Psoas muscle (tissue), 8 donors: ENCODE data around the gene SPACA1. TPM values are rescaled to one million over a fixed set of nuclear protein-coding genes. Genes with fewer than 3 reads are reported as not detected.

Source experiments
- ATAC-seq, 4 donors: fragments of 200-7000 bp; cut with Tn5 transposase; one replicate each; pipeline ENCODE4 v1.9.1; 2020; ENCODE audit warnings: moderate library complexity in 3 of 4, mild to moderate bottlenecking in 2 of 4
- DNase-seq, 2 donors: peaks; one replicate each; pipeline ENCODE4 v3.0.0-alpha.2; 2020
- H3K27ac ChIP-seq: fragments of 200-600 bp; one replicate; pipeline ENCODE4 v1.8.0; 2022
- H3K27me3 ChIP-seq, 3 donors: fragments of 200-600 bp in 1 of 3; one replicate each; pipeline versions ENCODE4 v1.6.1 to v1.8.0; 2013 to 2022; ENCODE audit warnings: low read length in 2 of 3, mild to moderate bottlenecking in 2 of 3, moderate library complexity in 1 of 3; ENCODE audit not compliant: insufficient read depth in 3 of 3
- H3K36me3 ChIP-seq, 2 donors: fragments of 200-600 bp in 1 of 2; one replicate each; pipeline versions ENCODE4 v1.6.1 to v1.8.0; 2013 to 2022; ENCODE audit warnings: low read depth in 1 of 2, mild to moderate bottlenecking in 1 of 2, moderate library complexity in 1 of 2; ENCODE audit not compliant: insufficient read depth in 1 of 2
- H3K4me1 ChIP-seq: fragments of 200-600 bp; one replicate; pipeline ENCODE4 v1.8.0; 2022
- H3K4me3 ChIP-seq: fragments of 200-600 bp; one replicate; pipeline ENCODE4 v1.8.0; 2022; ENCODE audit warnings: mild to moderate bottlenecking
- H3K9me3 ChIP-seq: fragments of 200-600 bp; one replicate; pipeline ENCODE4 v1.8.0; 2022
- CTCF ChIP-seq: fragments of 200-600 bp; IDR thresholded peaks from one replicate; pipeline ENCODE4 v1.8.0; 2022; ENCODE audit warnings: antibody characterized with exemption
- WGBS, 3 donors: extraction: QIAGEN DNeasy Blood & Tissue Kit; methylation state at CpG; one replicate each; pipeline versions ENCODE4 v1.1.6 to v1.1.7; 2013; 5-methylcytosine and 5-hydroxymethylcytosine counted together
- intact Hi-C, 2 donors: fragments of 100-400 bp; cut with DNase I; formaldehyde crosslinking; loops; one replicate each; pipeline versions ENCODE4 v1.11.0 to v1.14.2; 2022
- polyA plus RNA-seq, 3 donors: library from polyadenylated mRNA; stranded (reverse); fragments of 200-250 nt; gene quantifications; one replicate each; pipeline ENCODE4 v1.2.3, GENCODE V29; 2013
- total RNA-seq, 4 donors: library from RNA; stranded (reverse); fragmentation: NEBNext Ultra II Directional in 2 of 4; extraction: Animal tissue kit (Norgen Biotek cat#: 25700) in 2 of 4; gene quantifications; one replicate each; pipeline versions ENCODE4 v1.2.1 to v1.2.4, GENCODE V29; 2021 to 2023
- donor health status: healthy with polysubstance abuse.
- donor health status: DM: no; HTN: no; CAD: no; lungs with moderate emphysema.
- donor health status: Bipolar disorder and iron deficiency.
- donor health status: healthy.
- donor health status: DM: yes; HTN: yes; CAD: no.
- donor health status: DM: no; HTN: no; CAD: no.
- donor health status: DM: no; HTN: no; CAD: no.
- donor health status: DM: yes; HTN: yes; CAD: no.

SPACA1 gene
- total and polyA plus RNA-seq, 7 donors, result not detected

- Histone ChIP-seq H3K27ac (no peak overlapping the region), H3K4me3 (no peak overlapping the region), H3K36me3 (no peaks in the 10 kb centered on the region), H3K4me1 (no peaks in the 10 kb centered on the region), H3K27me3 (peaks cover 0 to 3% (median 0%) of the 10 kb centered on the region in 3 donors), H3K9me3 (no peaks in the 10 kb centered on the region)
- ATAC-seq (no peak), DNase-seq (no peak)
- no peak for TF ChIP-seq CTCF
- intact Hi-C loops, result no loop called here
- 58 to 67% (median 62%) methylated on average over 5 of the region's 5 CpGs for WGBS, 3 donors
Observed at GRCh38 chr6:88111991-88112390, 64.3 kb downstream of the SPACA1 start.

- Histone ChIP-seq H3K36me3 (no peaks in the 10 kb centered on the region), H3K27ac (no peak overlapping the region), H3K4me3 (no peak overlapping the region), H3K9me3 (no peaks in the 10 kb centered on the region), H3K27me3 (peaks cover 1 to 6% (median 3%) of the 10 kb centered on the region in 3 donors), H3K4me1 (no peaks in the 10 kb centered on the region)
- ATAC-seq (no peak), DNase-seq (no peak)
- no peak for TF ChIP-seq CTCF
- intact Hi-C loops, result no loop called here
- 22 to 30% (median 27%) methylated on average over 2 of the region's 2 CpGs for WGBS, 3 donors
Observed at GRCh38 chr6:88114838-88115237, 67.2 kb downstream of the SPACA1 start.

- Histone ChIP-seq H3K4me3 (no peak overlapping the region), H3K4me1 (no peaks in the 10 kb centered on the region), H3K27me3 (peaks cover 1 to 6% (median 3%) of the 10 kb centered on the region in 3 donors), H3K36me3 (no peaks in the 10 kb centered on the region), H3K27ac (no peak overlapping the region), H3K9me3 (no peaks in the 10 kb centered on the region)
- no peak for TF ChIP-seq CTCF
- DNase-seq (no peak), ATAC-seq (no peak)
- 37 to 64% (median 38%) methylated on average over 2 of the region's 2 CpGs for WGBS, 3 donors
- intact Hi-C loops, result no loop called here
Observed at GRCh38 chr6:88115307-88115706, 67.7 kb downstream of the SPACA1 start.

GRCh38 chr6:88116276-88116675 is 68.6 kb downstream of the SPACA1 start:
- Histone ChIP-seq H3K4me3 (no peak overlapping the region), H3K9me3 (no peaks in the 10 kb centered on the region), H3K27me3 (peaks cover 1 to 6% (median 3%) of the 10 kb centered on the region in 3 donors), H3K27ac (no peak overlapping the region), H3K36me3 (no peaks in the 10 kb centered on the region), H3K4me1 (no peaks in the 10 kb centered on the region)
- WGBS, 3 donors, result 57 to 67% (median 65%) methylated on average over 3 of the region's 3 CpGs
- no peak for DNase-seq
- intact Hi-C loops, result no loop called here
- no peak for ATAC-seq
- no peak for TF ChIP-seq CTCF

Other genes with a start within 250 kb of the SPACA1 start
- 1 to 10 TPM in 3 of 4 donors, under 1 TPM in 1; 0.15 to 2.5 (median 1.8) TPM for gene CNR1, start 118.5 kb downstream of the SPACA1 start, total RNA-seq
- gene CNR1, start 118.5 kb downstream of the SPACA1 start, polyA plus RNA-seq, result 1 to 10 TPM in 1 of 3 donors, under 1 TPM in 2; 0.84 to 1.9 (median 0.96) TPM